T-helper 2 cell (primary cell): ENCODE measurements around the gene CPB2.

ENCODE experiments used
- DNase-seq, 5 experiments: peaks; one replicate each; pipeline versions ENCODE4 v3.0.0 to v3.0.0-alpha.2; 2012 to 2022

The CPB2 gene

DNA sequence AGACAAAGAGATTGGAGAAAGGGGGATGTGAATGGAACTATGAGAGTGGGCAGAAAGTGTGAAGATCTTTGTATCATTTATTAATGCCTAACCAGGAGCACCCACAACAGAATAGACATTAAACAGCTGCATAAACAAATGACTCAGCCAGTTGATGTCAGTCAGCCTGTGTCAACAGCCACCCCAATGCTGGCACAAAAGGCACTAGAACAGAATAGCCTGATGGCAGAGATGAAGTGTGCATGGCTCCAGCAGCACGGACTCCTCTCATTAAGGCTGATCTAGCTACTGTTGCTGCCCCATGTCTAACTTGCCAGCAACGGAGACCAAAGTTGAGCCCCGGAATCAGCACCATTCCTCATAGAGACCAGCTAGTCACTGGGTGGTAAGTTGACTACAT, 7.8 kb downstream of the CPB2 start:
- DNase-seq: no peak

DNA sequence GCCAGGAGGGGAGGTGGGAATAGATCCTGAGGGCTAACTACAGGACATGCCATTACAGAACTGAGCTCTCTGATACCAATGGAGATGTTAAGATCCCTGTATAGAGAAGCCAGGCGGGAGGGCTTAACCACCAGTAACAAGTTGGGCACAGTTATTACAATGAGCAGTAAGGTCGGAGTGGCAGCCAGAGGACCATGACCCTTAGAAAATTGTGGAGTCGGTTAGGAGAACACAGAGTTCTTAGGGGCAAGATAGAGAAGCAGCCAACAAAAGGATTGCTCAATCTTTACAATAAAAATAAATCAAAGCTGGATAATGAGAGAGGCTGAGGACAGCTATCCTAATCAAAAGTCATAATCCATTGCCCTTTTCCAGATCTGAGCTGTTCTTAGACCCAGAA, 10.4 kb downstream of the CPB2 start:
- no peak for DNase-seq

- no peak for DNase-seq
Observed at GRCh38 chr13:46088821-46089562, 15.8 kb downstream of the CPB2 start.

- no peak for DNase-seq
Observed at GRCh38 chr13:46087481-46087880, 17.4 kb downstream of the CPB2 start.

DNA sequence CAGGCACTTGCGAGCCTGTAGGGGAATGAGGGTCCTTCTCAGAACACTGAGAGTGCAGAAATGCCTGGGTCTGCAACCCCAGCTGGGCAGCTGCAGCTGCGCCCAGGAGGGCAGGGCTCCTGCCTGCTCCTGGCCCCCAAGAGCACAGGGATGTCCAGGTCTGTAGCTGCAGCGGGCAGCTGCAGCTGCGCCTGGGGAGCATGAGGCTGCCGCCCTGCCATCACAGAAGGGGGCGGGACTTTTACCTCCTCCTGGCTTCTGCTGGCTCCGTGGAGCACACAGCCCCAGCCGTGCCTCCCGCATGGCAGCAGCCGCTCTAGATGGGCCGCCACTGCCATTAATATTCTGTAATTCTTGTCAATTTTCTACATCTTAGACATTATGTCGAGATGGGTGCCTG, 17.8 kb downstream of the CPB2 start:
- no peak for DNase-seq

DNA sequence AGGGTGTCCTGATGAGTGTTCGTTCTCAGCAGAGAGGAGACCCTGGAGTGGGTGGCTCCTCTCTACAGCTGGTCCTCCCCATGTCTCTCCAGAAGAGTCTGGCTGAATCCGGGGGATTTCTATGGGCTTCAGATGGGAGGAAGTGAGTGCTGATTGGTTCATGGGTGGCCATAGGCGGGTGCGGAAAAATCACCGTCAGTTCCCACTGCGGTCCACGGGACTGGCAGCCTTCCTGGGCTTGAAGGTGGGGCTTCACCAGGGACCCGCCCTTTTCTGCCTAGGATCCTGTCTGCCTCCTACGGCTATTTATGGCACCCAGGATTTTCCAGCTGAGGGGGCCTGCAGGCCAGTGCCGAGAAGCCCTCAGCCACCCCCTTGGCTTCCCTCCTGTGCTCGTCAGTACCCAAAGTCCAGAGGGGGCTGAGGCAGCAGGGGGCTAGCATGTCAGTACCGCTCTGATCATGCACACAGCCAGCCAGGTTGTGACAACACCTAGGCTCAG, 18.4 kb downstream of the CPB2 start:
- DNase-seq: no peak

GRCh38 chr13:46085737-46086136, 19.1 kb downstream of the CPB2 start:
- no peak for DNase-seq

DNA sequence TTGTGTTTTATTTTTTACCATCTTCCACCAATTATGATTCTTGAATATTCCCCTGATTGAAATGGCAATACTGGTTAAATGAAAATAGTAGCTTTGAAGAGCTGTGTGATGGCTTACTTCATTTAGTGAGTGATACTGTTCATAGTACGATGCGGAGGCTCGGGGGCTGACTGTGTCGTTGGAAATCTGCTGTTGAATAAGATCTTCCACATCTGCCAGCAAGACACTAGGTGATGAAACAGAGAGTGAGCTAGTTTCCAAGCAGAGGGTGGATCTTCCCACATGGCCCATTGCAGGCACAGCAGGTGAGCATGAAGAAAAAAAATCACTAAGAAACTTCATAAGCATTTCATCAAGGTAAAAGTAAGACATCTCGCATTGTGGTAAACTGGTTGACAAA, 22.5 kb downstream of the CPB2 start:
- DNase-seq: no peak

GRCh38 chr13:46079770-46080169, 25.1 kb downstream of the CPB2 start:
- DNase-seq: no peak

DNA sequence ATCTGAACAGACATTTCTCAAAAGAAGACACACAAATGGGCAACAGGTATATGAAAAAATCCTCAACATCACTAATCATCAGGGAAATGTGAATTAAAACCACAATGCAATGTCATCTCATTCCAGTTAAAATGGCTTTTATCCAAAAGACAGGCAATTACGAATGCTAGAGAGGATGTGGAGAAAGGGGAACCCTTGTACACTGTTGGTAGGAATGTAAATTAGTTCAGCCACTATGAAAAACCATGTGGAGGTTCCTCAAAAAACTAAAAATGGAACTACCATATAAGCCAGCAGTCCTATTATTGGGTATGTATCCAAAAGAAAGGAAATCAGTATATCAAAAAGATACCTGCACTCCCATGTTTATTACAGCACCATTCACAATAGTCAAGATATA, 27.6 kb downstream of the CPB2 start:
- no peak for DNase-seq

GRCh38 chr13:46076827-46077226, 28.0 kb downstream of the CPB2 start:
- no peak for DNase-seq

GRCh38 chr13:46075811-46076210, 29.0 kb downstream of the CPB2 start:
- DNase-seq: no peak

- DNase-seq: peak in 1 of 5 experiments; percentile 18
Observed at GRCh38 chr13:46071590-46072249, 33.1 kb downstream of the CPB2 start.

- DNase-seq: no peak
Observed at GRCh38 chr13:46063292-46063691, 41.5 kb downstream of the CPB2 start.

DNA sequence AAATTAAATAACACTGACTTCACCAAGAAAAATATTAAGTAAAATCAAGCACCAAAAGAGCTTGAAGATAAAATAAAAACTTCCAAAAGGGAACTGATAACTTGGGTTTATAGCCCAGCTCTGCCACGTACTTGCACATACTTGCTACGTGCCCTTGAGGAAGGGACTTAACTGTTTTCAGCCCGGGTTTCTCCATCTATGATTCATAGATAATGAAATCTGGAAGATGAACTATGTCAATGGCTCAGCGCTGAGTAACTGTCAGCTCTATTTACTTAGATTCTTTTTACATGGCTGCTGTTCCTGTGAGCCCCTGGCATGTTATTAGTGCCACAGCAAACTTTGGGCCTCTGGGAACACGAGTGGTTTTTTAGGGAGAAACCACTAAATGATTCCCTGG, 42.6 kb downstream of the CPB2 start:
- no peak for DNase-seq

GRCh38 chr13:46059405-46059804, 45.4 kb downstream of the CPB2 start:
- no peak for DNase-seq

GRCh38 chr13:46058268-46058667, 46.6 kb downstream of the CPB2 start:
- no peak for DNase-seq

- DNase-seq: no peak
Observed at GRCh38 chr13:46057256-46058015, 47.4 kb downstream of the CPB2 start.

- DNase-seq: no peak
Observed at GRCh38 chr13:46053162-46054012, 51.4 kb downstream of the CPB2 start.

DNA sequence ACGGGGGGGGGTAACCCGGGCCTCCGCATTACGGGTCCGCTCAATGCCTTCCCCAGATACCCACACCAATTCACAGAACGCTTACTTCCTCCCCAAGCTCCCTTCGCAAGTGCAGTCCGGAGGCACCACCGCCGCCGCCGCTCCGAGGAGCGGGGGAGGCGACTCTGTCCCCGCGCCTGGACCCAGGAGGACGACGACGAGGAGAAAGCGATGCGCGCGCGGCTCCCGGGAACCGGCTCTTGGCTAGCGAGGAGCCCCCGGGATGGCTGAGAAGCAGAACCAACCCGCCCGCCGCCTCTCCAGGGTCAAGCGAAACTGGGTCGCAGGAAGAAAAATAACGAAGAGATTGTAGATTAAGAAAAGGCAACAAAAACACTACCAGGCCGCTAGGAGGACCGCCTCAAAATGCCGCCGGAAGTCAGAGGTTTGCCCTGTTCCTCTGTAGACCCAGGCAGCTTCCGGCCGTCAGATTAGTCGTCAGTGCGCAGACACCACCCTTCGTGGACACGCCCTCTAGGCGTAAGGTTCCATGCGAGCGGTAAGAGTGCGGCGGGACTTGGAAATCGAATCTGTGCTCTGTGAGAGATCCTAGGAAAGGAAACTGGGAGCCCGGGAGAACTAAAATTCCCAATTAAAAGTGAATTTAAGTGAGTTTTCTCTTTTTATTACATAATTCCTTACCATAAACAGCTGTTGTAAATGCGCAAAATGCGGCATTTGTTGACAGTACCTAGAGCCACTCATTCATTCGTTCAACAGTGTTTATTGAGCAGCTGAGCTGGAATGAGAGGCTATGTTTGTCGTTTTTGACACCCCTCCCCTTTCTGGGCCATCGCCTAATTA, 52.3 kb downstream of the CPB2 start, which contains the start of gene ZC3H13:
TSS of gene ZC3H13 (minus strand) at position 428 of the 843 bp plus-strand sequence. CDS start 7,239 bp downstream, outside the sequence.
- peak; percentile 77 to 98 (median 90) for DNase-seq

GRCh38 chr13:46051968-46052318, 52.9 kb downstream of the CPB2 start:
- DNase-seq: no peak

- DNase-seq: no peak
Observed at GRCh38 chr13:46050771-46051170, 54.1 kb downstream of the CPB2 start.
